DOHH2 (cell line): ENCODE data around the gene AK1.

Source experiments
- CTCF ChIP-seq: fragments of 200-600 bp; sonication (generic); IDR thresholded peaks from one replicate; pipeline ENCODE4 v1.5.1; 2014; ENCODE audit warnings: antibody characterized with exemption, mild to moderate bottlenecking, low read depth, low read length; ENCODE audit not compliant: poor library complexity, severe bottlenecking
- EZH2phosphoT487 ChIP-seq: fragments of 200-600 bp; sonication (generic); IDR thresholded peaks from 2 replicates; pipeline ENCODE4 v1.6.1; 2017; ENCODE audit warnings: borderline replicate concordance, mild to moderate bottlenecking, antibody characterized with exemption, low read length, moderate library complexity, mixed read lengths

GRCh38 chr9:127907867-127908659 lies 30.6 kb upstream of the AK1 start:
- TF ChIP-seq CTCF (no peak), EZH2phosphoT487 (no peak)
